GM13976 (cell line): ENCODE measurements around the gene OR5A2.
"Not testable (repeated sequence)": the region's sequence is repeated elsewhere in the genome, so short reads cannot be mapped to it uniquely, and the experiment has no call there.

Experiments used
- DNase-seq: peaks from one replicate; pipeline ENCODE4 v3.0.0; 2012; ENCODE audit warnings: low spot score
- in situ Hi-C: fragments of 300-500 bp; cut with MboI; formaldehyde crosslinking; loops from one replicate; pipeline ENCODE4 v1.12.0; 2022; ENCODE audit warnings: low sequenced_read_pairs, mixed read lengths, inconsistent platforms; ENCODE audit not compliant: unreplicated experiment
- TF ChIP-seq, protein P1 (sequence below): IDR thresholded peaks from 2 replicates; pipeline ENCODE4 v1.5.1; 2012; ENCODE audit warnings: borderline replicate concordance, mild to moderate bottlenecking; ENCODE audit not compliant: insufficient read depth; ENCODE audit errors: extremely low read depth, missing control alignments, control extremely low read depth

The OR5A2 gene

DNA sequence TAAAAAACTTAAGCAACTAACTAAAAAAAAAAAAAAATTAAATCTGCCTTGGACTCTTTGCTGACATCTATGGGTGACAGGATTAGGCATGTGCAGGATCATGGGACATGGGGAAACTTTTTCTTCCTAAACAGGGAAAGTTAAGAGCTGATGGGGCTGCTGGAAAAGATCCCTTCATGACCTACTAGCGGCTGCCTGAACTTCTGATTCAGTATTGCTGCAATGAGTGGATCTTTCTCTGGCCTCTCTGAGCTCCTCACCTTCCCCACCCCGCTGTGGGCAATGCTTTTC lies 25.0 kb downstream of the OR5A2 start:
- no peak for DNase-seq
- TF ChIP-seq, protein P1, sequence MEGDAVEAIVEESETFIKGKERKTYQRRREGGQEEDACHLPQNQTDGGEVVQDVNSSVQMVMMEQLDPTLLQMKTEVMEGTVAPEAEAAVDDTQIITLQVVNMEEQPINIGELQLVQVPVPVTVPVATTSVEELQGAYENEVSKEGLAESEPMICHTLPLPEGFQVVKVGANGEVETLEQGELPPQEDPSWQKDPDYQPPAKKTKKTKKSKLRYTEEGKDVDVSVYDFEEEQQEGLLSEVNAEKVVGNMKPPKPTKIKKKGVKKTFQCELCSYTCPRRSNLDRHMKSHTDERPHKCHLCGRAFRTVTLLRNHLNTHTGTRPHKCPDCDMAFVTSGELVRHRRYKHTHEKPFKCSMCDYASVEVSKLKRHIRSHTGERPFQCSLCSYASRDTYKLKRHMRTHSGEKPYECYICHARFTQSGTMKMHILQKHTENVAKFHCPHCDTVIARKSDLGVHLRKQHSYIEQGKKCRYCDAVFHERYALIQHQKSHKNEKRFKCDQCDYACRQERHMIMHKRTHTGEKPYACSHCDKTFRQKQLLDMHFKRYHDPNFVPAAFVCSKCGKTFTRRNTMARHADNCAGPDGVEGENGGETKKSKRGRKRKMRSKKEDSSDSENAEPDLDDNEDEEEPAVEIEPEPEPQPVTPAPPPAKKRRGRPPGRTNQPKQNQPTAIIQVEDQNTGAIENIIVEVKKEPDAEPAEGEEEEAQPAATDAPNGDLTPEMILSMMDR: no peak
- in situ Hi-C loops: no loop called here

GRCh38 chr11:59400461-59401261 lies 25.6 kb downstream of the OR5A2 start:
- in situ Hi-C loops: no loop called here
- DNase-seq: no peak
- TF ChIP-seq, protein P1: no peak

DNA sequence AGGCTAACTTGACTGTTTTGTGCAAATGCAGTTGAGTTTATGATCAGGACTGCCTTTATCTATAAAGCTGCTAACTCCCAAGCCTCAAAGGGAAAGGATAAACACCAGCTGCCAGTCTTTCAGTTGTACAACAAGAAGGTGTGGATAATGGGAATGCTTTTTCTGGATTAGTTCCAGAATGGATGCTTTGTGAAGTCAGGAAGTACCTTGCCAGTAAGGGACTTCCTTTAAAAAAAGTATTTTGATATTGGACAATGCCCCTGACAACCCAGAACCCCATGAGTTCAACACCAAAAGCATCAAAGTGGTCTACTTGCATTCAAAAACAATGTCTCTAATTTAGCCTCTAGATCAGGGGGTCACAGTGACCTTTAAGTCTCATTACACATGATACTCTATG lies 32.0 kb downstream of the OR5A2 start:
- no peak for DNase-seq
- in situ Hi-C loops: no loop called here
- TF ChIP-seq, protein P1: no peak

DNA sequence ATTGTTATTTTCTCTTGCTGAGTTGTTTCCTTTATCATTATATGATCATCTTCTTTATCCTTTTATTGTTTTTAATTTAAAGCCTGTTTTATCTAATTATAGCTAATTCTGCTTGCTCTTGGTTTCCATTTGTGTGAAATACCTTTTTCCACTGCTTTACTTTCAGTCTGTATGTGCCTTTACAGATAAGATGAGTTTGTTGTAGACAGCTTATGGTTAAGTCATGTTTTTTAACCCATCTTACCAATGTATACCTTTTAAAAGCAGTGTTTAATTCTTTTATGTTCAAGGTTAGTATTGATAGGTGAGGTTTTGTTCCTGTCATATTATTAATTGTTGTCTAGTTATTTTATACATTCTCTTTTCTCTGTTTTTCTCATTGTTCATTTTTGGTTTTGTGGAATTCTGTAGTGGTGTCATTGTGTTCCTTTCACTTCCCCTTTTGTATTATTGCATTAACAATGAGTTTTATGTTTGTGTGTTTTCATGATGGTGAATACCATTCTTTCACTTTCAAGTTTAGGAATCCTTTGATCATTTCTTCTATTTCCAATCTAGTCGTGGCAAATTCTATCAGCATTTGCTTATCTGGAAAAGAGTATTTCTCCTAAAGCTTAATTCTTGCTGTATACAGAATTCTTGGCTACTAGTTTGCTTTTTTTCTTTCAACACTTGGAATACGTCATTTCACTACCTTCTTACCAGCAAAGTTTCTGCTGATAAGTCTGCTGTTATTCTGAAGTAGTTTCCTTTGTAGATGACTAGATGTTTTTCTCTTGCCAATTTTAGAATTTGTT lies 45.8 kb downstream of the OR5A2 start:
- in situ Hi-C loops: no loop called here
- TF ChIP-seq, protein P1: no peak
- DNase-seq: no peak

DNA sequence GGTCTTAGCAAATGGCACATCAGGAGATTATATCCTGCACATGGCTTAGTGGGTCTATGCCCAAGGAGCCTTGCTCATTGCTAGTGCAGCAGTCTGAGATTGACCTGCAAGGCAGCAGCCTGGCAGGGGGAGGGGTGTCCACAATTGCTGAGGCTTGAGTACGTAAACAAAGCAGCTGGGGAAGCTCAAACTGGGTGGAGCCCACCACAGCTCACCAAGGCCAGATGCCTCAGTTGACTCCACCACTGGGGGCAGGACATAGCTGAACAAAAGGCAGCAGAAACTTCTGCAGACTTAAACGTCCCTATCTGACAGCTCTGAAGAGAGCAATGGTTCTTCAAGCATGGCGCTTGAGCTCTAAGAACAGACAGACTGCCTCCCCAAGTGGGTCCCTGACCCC lies 53.9 kb downstream of the OR5A2 start:
- DNase-seq, in situ Hi-C loops: not testable (repeated sequence)

DNA sequence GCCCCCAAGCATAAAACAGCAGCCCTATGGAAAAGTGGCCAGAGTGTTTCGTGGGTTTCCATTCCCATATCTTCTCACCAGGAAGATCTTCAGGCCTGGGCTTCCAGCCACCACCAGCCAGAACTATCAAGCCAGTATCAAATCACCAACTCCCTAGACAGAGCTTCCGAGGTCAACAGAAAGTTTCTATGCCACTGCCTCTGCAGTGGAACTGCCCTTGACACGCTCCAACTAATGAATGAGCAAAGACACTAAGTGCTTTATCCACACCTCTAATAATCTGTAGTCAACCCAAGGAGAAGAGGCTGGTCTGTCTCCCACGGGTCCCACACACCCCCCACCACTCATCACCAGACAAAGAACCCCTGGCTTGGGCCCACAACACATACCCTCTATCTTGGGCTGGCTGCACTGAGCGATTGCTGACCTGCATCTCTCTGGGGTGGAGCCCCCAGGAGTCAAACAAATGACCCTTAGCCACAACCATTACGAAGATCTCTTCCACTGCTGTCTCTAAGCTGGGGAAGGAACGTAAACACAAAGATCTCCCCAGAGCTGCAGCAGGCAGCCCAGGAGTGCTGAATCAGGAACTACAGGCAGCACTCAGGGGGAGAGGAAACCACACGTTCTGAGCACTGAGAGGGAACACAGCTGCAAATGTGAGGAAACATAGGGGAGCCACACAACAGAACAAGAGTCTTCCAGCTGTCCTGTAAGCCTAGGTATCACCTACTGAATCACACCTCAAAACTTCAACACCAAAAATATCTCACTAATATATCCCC lies 57.8 kb downstream of the OR5A2 start:
- in situ Hi-C loops: no loop called here
- TF ChIP-seq, protein P1: no peak
- no peak for DNase-seq
